Fibroblast of skin of right quadriceps (primary cell): ENCODE data around the gene RAB37.

Source experiments
- DNase-seq: peaks from one replicate; pipeline ENCODE4 v3.0.0-alpha.2; 2013

RAB37 gene

DNA sequence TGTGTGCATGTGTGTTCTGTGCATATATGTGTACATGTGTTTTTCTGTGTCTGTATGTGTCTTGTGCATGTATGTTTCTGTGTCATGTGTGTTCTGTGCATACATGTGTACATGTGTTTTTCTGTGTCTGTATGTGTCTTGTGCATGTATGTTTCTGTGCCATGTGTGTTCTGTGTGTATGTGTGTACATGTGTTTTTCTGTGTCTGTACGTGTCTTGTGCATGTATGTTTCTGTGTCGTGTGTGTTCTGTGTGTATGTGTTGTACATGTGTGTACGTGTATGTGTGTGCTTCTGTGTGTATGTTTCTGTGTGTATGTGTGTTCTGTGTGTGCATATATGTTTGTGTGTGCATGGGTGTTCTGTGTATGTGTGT, 8.4 kb upstream of the RAB37 start:
- DNase-seq: no peak

DNA sequence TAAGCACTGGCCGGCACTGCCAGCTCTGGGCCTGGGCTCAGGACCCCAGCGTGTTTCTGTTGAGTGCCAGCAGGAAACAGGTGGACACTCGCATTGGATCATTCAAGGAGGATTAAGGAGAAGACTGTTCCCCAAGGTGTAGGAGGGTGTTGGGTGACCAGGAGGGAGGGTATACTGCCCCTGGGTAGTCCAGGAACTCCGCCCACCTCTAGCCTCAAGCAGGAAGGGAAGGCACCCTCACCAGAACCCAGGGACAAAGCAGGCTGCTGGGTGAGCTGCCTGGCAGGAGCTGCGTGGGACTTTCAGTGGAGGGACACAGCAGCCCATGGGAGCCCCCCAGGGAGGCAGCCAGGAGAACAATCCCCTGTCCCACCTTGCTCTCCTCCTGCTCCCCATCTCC, 7.7 kb upstream of the RAB37 start:
- no peak for DNase-seq

DNA sequence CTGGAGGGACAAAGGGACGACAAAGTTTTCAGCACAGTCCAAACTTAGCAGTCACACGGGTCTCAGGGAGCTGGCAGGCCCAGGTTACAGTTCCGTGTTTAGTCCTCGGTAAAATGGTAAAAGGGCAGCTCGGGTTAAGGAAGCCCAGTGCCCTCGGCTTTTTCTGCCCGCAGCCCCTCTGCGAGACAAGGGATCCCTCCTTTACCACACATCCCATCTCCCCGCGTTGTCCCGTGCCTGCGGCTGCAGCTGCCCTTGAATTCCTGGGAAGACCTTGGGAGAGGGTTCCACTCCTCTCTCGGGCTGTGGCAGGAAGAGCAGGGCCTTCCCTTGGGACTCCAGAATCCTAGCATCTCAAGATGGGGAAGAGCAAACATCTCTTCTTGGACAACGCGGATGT, 7.2 kb upstream of the RAB37 start:
- no peak for DNase-seq

DNA sequence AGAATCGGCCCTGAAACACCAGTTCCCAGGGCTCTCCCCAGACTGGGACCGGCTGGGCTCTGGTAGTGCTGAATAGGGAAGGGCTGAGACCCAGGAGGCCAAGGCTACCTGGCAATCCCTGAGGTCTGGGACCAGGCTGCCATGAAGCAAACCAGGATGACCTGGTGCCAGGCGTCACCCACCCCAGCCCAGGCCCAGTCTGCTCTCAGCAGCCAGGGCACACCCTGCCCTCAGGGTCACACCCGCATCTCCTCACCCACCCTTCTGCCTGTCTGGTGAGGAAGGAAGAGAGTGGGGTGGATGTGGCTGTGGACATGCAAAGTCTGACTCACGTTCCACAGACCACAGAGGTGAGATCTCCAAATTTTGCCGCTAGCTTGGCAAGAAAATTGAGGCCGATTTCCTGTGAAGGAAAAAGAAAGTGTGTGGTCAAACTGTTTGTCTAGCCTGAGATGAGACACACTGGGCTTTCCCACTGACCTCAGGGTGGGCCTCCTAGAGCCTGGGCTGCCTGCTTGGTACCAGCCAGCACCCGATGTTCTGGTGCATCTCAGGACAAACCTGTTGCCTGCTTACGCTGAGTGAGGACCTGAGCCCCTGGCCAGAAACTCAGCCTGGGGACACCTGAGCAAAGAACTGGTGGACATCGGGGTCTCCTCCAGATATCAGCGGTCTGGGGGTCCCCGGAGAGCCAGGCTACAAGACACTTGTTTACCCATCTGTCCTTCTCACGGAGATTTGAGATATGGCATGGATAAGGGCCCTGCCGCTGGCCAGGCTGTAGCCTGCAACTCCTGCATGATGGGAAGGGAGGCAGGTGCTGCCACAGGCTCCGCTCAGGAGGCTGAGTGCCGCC, 6.3 kb upstream of the RAB37 start:
- no peak for DNase-seq

DNA sequence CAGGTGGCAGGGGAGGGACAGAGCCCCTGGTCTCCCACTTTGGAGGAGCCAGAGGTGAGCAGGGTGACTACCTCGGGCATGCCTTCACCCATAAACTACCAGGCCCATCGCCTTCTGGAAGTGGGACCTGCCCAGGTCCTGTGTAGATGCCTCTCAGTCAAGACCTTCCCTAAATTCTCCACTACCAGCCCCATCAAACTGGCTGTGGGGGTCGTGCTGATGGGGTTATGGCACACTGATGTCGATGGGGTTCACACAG, 5.8 kb upstream of the RAB37 start:
- DNase-seq: no peak

DNA sequence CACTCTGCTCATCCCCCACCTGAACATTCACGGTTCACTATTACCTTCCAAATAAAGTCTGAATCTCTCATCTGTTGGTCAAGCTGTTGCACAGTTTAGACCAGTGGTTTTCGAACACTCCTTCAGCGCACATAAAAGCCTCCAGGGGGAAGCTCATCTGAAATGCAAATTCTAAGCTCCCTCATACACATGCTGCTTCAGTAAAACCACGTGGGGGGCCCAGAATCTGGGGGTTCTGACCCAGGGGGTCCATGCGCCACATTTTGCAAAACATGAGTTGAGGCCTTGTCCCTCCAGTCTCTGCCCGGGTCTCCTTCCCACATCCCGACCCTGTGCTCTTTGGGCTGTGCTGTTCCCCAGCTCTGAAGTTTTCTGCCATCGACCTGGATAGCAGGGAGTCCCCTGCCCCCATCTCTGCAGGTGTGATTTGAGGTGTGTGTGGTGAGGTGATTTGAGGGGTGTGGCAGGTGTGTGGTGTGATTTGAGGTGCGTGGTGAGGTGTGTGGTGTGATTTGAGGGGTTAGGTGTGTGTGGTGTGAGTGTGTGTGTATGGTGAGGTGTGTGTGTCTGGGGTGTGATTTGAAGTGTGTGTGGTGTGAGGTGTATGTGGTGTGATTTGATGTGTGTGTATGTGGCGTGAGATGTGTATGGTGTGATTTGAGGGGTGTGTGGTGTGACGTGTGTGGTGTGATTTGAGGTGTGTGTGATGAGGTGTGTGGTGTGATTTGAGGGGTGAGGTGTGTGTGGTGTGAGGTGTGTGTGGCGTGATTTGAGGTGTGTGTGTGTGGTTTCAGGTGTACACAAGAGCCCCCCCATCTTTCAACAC, 4.8 kb upstream of the RAB37 start:
- no peak for DNase-seq

DNA sequence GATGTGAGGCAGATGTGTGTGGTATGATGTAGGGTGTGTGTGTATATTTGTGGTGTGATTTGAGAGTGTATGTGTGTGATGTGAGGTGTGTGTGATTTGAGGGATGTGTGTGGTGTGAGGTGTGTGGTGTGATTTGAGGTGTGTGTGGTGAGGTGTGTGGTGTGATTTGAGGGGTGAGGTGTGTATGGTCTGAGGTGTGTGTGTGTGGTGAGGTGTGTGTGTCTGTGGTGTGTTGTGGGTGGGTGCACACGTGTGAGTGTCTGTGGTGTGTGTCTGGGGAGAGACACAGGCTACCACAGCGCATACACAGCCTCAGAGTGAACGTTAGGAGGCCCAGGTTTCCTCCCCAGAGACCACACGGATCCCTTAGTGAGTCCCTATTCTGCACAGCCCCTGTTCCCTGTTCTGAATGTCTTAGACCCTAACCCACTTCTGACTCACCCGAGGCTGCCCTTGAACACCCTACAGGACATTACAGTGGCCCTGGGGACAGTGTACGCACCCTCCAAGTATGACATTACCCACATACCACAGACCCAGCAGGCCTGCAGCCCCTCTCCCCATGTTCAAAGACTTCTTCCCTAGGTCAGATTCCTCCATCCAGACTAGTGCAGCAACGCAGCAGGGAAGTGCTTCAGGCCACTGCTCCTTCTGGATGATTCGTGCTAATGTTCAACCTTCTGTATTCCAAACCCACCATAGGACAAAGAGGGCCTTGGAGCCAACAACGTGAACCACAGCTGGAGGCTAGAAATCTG, 3.5 kb upstream of the RAB37 start:
- no peak for DNase-seq

DNA sequence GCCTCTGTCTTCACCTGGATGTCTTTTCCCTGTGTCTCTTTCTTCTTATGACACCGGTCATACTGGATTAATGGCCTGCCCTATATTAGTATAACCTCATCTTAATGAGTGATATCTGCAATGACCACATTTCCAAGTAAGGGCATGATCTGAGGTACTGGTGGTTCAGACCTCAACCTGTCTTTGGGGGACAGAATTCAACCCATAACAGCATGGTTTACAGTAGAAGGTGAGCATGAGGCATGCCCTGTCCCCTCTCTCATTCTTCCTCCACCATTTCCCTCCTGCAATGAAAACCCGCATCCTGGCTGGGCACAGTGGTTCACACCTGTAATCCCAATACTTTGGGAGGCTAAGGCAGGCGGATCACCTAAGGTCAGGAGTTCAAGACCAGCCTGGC, 2.8 kb upstream of the RAB37 start:
- DNase-seq: no peak

DNA sequence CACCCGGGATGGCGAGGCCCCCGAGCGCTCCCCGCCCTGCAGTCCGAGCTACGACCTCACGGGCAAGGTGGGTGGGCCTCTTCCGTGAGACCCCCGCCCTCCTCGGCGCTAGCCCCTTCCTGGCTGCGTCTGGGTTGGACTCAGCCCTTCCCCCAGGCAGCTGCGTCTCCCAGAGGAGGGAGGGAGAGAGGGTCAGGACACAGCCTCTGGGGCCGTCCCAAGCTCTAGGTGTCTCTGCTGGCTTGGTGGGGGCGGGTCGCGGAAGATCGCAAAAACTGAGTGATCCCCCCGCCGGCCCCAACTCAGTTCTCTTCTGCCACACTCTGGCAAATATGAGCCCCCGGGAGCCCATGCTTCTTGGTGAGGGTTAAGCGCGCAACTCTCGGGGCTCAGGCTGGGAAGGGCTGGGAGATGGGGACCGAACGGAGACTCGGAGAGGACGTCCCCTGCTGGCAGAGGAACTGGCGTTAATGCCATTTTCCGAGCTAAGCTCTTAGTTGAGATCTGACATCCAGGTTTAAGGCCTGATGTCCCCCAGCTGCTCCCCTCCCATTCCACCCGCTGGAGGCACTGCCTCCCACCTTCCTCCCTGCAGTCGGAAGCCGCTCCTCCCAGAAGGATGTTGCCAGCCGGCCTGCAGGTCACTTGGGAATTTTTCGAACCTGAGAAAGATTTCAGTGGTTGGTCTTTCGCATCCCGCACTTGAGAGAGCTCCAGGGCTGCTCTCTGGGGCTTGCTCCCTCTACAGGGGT, 419 bp downstream of the RAB37 start:
- DNase-seq: no peak

DNA sequence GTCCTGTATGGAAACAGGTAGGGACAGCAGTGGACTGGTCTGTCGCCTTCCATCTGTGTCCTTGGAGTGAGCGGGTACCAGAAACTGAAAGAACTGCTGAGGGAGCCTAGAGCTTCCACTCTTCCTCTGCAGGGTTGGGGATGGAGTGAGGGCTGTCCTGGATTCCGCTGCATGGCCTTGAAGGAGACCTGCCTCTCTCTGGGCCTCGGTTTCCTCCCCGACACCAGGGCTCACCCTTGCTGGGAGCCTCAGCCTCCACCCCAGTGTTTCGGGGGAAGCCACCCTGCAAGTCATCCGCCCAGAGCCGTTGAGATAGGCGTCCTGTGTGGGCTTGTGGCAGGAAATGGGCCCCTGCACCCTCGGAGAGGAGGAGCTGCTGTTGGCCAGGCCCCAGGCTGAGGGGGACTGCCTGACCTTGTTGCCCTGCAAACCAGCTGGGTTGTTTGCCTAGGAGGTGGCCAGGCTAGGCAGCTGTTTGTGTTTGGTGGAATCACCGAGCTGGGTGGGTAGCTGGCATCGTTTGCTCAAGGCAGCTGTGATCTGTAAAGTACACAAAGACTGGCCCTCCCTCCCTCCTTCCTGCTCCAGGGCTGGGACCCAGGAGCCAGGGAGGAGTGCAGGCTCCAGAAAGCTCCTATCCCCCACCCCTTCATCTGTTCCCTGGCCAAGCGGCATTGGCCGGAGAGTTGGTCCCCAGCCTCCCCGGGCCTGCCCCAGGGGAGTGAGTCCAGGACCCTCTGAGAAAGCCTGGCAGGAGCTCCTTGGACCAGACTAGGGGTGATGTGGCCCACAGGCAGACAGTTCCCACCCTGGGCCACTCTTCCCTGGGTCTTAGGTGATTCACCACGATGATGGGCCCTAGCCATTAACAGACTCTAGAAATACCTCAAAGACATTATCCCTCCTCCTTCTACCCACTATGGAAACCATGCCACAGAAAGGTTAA, 1.3 kb downstream of the RAB37 start:
- no peak for DNase-seq

DNA sequence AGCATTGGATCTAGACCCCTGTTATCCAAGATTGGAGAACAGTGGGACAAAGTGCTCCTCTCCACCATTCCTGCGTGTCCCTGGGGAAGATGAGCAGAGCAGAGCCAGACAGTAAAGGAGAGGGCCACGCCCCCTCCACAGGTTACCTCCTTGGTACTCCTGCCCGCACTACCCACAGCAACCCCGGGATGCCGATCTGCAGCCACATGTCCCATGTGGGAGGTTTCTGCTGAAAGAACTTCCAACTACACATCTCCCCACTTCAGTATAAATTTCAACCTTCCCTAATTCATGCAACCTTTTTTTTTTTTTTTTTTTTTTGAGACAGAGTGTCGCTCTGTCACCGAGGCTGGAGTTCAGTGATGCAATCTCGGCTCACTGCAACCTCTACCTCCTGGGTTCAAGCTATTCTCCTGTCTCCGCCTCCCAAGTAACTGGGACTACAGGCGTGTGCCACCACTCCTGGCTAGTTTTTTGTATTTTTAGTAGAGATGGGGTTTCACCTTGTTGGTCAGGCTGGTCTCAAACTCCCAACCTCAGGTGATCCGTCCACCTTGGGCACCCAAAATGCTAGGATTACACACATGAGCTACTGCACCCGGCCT, 2.3 kb downstream of the RAB37 start:
- no peak for DNase-seq

DNA sequence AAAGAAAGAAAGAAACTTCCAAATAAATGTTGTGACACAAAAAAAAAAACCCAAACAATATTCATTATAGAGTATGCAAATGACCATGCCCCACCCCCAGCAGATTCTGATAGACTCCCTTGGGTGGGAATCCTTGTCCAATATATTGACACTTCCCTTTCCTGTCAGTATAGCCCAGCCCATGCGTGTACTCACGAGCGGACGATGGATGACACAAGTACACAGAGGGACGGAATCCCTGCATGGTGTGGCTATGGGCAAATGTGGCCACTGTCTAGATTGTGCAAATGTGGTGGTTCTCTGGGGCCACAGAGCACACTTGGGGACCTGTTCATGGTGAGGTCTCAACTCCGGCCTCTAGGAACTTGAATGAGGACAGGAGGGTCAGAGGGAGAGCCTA, 3.1 kb downstream of the RAB37 start:
- no peak for DNase-seq

DNA sequence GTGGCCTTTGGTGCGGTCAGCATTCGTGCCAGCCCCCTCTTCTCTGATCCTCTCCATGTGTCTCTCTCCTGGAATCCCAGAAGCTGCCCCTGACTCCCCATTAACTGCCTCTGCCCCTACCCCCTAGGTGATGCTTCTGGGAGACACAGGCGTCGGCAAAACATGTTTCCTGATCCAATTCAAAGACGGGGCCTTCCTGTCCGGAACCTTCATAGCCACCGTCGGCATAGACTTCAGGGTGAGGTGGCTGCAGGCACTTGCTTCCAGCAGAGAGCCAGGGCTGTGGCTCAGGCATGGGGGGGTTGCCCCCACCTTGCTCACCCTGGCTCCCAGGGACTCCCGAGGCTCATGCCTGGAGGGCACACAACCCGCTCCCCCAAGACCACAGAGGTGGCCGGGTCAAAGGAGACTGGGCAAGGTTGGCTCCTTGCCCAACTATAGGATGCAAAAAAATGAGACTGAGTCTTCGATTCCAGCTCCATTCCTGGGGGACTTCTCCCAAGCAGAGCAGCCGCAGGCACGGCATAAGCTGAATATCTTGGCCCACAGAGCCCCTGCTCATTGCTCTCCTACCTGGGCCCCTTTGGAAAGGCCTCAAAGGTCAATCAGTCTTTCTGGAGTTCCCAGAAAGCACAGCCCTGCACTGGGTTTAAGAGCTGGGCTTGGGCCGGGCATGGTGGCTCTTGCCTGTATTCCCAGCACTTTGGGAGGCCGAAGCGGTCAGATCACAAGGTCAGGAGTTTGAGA, 3.8 kb downstream of the RAB37 start:
- DNase-seq: no peak

DNA sequence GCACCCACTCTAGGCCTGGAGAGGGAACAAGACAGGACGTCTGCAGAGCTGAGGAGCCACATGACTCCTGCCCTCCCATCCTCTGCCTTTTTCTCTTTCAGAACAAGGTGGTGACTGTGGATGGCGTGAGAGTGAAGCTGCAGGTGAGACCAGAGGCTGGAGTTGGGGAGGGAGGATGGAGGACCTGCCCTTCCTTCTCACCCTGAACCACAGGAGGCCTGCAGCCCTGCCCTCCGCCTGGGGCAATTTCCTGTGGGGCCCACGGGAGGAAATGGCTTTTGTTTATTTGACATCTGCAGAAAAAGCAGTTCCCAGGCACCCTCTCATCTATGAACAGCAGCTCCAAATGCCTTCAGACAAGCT, 5.1 kb downstream of the RAB37 start:
- DNase-seq: no peak

DNA sequence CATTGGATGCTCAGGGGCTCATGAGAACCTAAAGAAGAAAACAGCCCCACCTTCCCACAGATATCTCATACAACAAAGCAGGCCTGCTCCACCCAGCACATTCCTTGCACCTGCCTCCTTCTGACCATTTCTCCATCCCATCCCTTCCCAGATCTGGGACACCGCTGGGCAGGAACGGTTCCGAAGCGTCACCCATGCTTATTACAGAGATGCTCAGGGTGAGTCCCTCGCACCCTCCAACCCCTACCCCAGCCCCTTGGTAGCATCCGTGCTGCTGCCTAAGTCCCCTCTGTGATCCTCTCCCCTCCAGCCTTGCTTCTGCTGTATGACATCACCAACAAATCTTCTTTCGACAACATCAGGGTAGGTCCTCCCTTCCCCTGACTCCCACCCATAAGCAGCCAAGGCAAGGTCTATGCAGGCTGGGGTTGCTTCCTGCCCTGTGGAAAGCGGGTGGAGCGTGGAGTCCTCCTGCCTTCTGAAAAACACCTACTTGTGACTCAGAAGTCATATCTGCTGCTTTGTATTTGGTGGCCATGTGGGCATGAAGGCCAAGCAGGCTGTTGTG, 6.0 kb downstream of the RAB37 start:
- no peak for DNase-seq

DNA sequence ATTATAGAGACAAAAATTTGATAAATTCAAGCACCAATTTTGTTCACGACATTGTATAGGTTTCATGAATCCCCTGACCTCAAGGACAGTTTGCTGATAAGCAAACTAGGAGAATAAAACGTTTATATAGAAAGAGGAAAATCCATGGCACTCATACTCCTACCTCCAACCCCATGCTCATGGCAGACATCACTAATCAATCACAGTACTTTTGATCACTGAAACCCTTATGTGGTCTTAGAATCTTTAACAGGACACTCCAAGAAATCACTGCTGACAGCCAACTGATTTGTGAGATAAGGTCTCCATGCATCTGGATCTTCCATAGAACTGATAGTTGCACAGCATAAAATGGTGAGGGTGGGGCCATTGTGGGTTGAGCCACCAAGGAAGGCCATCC, 6.7 kb downstream of the RAB37 start:
- no peak for DNase-seq

DNA sequence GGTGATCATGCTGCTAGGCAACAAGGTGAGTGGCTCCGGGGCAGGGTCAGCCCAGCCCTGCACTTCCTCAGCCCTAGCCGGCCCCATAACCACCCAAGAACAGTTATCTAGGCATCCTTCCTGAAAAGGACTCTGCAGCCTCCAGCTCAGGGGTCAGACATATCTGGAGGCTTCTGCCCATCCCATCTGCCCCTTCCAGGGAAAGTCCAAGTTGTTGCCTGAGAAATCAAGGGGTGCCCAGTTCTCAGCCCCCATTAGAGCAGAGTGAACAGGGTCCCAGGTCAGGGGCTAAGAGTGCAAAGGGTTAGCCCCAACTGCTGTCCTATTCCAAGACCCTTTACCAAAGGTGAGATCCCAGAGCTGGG, 7.3 kb downstream of the RAB37 start:
- no peak for DNase-seq

DNA sequence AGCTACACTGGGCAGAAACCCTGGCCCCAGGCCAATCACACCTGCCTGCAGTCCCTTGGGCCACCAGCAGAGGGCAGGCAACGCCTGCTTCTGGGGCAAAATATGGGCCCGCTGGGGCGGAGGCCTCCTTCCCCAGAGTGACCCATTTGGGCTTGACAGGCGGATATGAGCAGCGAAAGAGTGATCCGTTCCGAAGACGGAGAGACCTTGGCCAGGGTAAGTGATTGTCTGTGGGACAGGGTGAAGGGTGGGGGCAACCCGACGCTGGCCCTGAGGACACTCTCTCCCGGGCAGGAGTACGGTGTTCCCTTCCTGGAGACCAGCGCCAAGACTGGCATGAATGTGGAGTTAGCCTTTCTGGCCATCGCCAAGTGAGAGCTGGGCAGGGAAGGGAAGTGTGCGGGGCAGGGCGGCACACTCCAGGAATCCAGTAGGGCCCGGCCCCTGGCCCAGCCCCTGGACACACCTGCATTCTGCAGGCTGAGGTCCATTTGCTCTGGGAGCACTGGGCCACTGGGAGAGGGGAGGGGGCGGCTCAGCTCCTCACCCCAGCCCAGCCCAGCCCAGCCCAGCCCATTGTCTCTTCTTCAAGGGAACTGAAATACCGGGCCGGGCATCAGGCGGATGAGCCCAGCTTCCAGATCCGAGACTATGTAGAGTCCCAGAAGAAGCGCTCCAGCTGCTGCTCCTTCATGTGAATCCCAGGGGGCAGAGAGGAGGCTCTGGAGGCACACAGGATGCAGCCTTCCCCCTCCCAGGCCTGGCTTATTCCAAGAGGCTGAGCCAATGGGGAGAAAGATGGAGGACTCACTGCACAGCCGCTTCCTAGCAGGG, 7.9 kb downstream of the RAB37 start:
- peak; percentile 40 for DNase-seq

DNA sequence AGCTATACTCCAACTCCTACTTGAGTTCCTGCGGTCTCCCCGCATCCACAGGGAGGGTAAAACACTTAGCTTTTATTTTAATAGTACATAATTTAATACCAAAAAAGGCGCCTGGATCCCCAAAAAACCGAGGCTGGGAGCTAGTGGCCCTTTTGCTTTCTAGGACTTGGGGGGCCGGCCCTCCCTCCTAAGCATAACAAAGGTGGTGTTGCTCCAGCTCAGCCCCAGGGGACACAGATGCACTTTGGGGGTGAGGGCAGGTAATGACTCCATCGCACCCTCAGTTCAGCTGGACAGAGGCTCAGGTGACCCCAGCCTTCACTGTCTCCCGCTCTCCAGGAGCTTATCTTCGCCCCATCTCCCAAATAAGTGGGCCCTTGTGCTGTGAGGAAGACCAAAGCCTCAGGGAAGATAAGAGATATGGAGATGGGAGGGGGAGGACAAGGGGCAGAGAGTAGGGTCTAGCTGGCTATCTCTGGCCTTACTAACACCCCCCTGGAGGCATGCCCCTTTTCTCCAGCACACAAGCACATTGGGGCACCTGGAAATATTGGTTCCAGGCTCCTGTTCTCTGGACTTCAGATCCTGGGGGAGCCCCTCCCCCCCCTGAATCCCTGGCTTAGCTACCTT, 8.6 kb downstream of the RAB37 start:
- no peak for DNase-seq
